Activated CD4-positive, alpha-beta T cell treated with anti-CD3 and anti-CD28 coated beads, Interleukin-2, amount 50 U/mL, for 1 hour (primary cell): ENCODE data around the gene CPSF4.

ENCODE experiments used
- DNase-seq: peaks from one replicate; pipeline ENCODE4 v3.0.0-alpha.2; 2020

CPSF4 gene

DNA sequence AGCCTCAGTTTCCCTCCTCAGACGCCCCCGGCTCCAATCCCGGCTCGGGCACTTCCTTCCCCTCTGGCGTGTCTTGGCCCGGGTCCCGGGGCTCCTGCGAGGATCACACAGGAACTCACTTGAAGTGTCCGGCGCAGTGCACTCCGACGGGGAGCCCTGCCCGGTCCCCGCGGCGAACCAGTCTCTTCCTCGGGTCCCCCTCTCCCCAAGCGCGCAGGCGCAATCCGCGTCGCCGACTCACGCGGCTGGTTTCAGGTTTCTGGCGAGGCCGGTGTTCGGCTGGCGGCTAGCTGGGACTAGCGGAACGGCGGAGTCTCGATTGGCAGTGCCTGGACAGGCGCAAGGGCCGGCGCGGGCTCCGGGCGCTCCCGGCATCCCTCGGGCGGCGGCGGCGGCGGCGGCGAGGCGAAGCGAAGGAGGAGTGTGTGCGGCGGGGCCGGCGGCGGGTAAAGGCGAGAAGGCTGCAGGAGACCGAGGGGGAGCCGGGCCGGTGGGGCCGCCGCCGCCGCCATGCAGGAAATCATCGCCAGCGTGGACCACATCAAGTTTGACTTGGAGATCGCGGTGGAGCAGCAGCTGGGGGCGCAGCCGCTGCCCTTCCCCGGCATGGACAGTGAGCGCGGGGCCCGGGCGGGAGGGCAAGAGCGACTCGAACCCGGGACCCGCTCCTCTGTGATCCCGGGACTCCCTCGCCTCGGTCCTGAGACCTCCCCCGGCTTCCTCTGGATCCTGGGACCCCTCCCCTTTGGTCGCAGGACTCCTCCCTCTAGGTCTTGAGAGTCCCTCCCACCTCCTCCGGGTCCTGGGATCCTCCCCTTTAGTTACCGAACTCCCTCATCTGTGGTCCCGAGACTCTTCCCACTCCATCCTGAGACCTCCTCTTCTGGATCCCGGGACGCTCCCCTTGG, at the start of gene CPSF4, which contains the start of gene PTCD1:
TSS of gene CPSF4 (plus strand) at position 371 of the 908 bp plus-strand sequence. CDS start at position 511, 140 bp downstream.
TSS of gene PTCD1 (minus strand) at position 226 of the 908 bp plus-strand sequence. CDS start 3,556 bp downstream, outside the sequence.
- peak; percentile 86 for DNase-seq

DNA sequence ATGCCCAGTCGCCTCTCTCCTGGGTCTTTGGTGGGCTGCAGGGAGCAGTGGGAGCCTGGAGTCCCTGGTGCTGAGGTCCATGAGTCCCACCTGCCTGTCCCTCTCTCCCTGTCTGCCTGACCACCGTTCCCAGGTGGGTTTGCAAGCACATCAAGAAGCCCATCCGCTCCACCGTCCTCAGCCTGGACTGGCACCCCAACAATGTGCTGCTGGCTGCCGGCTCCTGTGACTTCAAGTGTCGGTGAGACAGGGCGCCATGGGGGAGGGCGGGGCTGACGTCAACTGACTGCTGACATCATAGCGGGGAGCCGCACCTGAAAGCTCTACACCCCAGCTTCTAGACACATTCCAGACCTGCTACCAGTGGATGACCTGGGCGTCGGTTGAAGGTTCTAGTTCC, 49.0 kb upstream of the CPSF4 start:
- DNase-seq: no peak

- no peak for DNase-seq
These were observed 47.7 kb upstream of the CPSF4 start for GRCh38 chr7:99390941-99391602.

GRCh38 chr7:99392046-99392445, 46.7 kb upstream of the CPSF4 start:
- no peak for DNase-seq

GRCh38 chr7:99392659-99393354, 45.9 kb upstream of the CPSF4 start:
- peak; percentile 83 for DNase-seq

GRCh38 chr7:99393355-99394187, 45.2 kb upstream of the CPSF4 start:
- DNase-seq: no peak

DNA sequence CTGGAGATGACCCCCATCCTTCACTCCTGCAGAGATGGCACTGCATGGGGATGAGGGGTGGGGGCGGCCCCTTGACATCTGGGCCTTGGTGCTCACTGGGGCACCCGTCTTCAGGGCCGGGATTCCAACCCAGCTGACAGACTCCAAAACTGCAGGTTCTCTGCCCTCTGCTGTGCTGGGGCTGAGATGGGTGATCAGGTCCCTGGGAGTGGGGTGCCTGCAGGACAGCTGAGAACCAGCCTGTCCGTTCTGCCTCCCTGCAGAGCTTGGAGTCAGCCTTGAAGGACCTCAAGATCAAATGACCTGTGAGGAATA, 44.6 kb upstream of the CPSF4 start:
- DNase-seq: no peak

DNA sequence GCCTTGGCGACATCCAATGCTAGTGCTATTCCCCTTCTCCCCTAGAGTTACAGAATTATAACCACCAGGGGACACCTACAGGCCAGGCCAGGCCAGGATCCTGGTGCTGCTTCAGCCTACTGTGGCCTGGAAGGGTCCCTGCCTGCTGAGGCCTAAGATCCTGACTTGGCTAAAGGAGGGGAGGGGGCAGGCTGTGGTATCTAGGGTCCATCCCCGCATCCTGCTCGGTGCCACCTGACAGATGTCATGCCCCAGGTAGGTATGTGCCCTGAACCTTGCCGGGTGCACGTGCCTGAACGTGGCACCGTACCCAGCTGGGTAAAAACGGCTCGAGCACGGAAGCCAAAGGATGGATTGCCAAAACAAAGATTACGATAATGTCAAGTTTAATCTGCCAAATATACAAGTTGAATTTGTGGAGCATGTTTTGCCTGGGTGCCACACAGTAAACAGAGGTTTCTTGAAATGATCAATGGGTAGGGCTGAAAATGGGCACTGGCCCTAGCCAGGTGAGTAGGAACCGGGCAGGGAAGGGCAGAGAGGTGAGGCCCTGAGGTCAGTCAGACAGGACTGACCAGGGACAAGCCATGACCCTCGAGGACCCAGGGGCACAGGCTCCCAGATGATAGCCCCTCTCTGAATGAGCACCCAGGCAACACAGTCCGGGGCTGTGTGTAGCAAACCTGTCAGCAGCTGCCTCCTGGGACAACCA, 43.0 kb upstream of the CPSF4 start:
- no peak for DNase-seq

- DNase-seq: no peak
These were observed 42.1 kb upstream of the CPSF4 start for GRCh38 chr7:99396418-99397296.

- no peak for DNase-seq
These were observed 41.3 kb upstream of the CPSF4 start for GRCh38 chr7:99397297-99397983.

GRCh38 chr7:99398891-99399445, 39.8 kb upstream of the CPSF4 start:
- DNase-seq: no peak

GRCh38 chr7:99399597-99399996, 39.1 kb upstream of the CPSF4 start:
- DNase-seq: no peak

DNA sequence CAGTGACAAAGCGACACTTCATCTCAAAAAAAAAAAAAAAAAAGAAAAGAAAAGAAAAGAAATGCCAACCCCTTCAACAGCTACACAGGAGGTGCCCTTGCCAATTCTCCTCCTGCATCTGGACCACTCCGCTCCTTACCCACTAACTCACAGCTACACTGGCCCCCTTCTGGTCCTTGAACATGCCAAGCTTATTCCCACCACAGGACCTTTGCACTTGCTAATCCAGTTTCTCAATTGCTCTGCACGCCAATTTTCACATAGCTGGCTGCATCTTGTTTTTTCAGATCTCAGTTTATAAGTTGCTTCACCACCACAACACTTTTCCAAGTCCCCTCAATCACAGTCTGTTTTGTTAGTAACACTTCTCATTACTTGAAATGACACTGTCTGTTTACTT, 35.9 kb upstream of the CPSF4 start:
- DNase-seq: no peak

- DNase-seq: no peak
These were observed 35.0 kb upstream of the CPSF4 start for GRCh38 chr7:99403764-99404163.

- DNase-seq: no peak
These were observed 34.3 kb upstream of the CPSF4 start for GRCh38 chr7:99404235-99404976.

DNA sequence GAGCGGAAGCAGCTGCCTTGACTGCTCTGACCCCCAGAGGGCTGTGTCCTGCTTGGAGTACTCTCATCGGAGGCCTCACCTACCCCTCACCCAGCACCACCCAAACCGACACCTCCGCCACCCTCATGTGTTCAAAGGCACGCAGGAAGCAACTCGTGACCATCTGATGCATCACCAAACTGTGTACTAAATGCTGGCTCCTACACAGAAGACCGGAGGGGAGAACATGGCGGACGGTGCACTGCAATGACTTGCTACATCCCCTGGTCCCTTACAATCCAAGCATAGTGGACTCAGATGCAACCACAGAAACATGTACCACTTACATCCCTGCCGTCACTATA, 33.8 kb upstream of the CPSF4 start:
- DNase-seq: no peak

DNA sequence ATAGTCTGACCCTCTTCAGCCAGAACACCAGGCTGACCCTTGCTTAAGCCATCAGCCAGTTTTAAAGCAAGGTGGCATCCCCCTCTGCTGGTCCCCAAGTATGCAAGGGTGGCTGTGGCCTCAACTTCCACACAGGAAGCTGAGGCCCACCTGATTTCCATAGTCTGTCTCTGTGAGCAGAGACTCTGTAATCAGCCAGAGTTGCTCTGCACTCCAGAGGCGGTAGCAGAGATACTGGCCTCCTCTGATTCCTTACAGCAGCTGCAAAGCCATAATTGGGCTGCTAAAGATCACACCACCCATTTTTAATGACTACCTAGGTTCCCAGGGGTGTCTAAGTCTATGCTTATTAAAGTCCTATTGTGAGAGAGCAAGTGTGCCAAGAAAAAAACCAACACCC, 32.2 kb upstream of the CPSF4 start:
- no peak for DNase-seq

GRCh38 chr7:99407872-99408378, 30.8 kb upstream of the CPSF4 start:
- DNase-seq: peak; percentile 31
